GM12873 (cell line): ENCODE data around the gene TRMT6.
A peak's percentile ranks its signal among the peaks of the same experiment; 100 is the strongest.

Experiments used
- TF ChIP-seq, protein P1 (sequence below): IDR thresholded peaks from 2 replicates; pipeline ENCODE4 v1.5.1; 2012; ENCODE audit warnings: low read depth, mild to moderate bottlenecking, moderate library complexity, low read length, control low read depth; ENCODE audit not compliant: insufficient read depth; ENCODE audit errors: missing control alignments

TRMT6 gene

DNA sequence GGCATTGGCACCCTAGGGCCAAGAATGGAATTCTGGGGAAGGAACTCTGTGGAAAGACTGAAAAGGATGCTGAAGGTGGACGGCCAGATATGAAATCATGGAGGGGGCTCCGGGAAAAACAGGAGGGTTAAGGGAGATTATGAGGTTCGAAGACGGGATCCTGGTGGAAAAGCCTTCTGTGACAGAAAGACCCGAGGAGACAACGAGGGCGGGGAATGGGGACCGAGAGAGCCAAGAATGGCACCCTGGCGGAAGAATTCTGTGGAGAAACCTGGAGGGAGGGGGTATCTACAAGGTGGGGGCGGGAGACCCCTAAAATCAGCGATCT lies 426 bp downstream of the TRMT6 start:
- TF ChIP-seq, protein P1, sequence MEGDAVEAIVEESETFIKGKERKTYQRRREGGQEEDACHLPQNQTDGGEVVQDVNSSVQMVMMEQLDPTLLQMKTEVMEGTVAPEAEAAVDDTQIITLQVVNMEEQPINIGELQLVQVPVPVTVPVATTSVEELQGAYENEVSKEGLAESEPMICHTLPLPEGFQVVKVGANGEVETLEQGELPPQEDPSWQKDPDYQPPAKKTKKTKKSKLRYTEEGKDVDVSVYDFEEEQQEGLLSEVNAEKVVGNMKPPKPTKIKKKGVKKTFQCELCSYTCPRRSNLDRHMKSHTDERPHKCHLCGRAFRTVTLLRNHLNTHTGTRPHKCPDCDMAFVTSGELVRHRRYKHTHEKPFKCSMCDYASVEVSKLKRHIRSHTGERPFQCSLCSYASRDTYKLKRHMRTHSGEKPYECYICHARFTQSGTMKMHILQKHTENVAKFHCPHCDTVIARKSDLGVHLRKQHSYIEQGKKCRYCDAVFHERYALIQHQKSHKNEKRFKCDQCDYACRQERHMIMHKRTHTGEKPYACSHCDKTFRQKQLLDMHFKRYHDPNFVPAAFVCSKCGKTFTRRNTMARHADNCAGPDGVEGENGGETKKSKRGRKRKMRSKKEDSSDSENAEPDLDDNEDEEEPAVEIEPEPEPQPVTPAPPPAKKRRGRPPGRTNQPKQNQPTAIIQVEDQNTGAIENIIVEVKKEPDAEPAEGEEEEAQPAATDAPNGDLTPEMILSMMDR, result no peak

DNA sequence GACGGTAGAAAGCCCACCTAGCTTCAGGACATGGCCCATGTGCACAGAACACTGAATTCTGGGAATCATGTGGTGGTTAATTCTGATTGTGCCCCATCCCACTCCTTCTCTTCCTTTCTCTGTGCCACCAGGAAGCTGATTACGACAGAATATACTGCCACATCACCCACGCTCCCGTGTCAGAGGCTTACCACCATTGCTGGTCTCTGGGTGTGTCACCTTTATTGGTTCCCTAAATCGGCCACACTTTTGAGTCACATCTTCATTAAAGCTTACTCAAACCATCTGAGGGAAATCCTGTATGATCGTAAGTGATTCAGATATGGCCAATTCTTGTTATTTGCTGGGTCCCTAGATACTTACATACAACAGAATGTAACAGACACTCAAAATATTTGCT lies 3.1 kb downstream of the TRMT6 start:
- TF ChIP-seq, protein P1, result no peak

DNA sequence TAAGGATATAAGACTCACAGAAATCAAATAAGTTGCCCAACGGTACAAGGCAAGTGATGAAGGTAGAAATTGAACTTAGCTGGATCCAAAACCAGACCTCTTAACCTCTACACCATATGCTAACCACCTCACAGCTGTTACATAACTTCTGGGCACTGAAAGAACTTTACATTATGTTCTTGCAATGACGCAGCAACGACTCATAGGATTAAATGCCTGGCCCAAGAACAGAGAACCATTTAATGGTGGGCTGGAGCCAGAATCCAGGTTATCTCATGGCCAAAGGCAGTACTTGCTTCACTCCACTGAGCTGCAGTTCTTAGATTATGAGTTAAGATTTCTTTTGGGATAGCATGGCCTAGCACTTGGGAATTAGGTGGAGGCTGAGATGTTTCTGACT lies 4.4 kb downstream of the TRMT6 start:
- TF ChIP-seq, protein P1, result no peak

DNA sequence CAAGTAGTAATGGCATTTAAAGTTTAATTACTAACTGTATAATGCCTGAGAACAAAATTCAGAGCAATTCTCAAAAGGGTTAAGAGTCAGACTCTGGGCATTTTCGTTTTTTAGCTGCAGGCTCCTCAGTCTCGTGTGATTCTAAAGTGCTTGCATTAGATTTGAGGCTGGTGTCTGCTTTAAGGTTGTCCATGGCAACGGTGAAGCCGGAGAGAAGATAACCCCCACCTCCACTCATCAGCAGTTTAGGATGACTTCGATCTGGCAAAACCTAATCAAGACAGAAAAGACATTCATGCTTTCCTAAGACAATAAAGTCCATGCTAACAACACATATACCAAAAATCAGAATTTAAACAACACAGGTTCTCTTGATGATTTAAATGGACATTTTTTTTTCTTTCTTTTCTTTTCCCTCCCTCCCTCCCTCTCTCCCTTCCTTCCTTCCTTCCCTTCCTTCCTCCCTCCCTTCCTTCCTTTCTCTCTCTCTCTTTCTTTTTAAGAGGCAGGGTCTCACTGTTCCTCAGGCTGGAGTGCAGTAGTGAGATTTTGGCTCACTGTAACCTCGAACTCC lies 11.8 kb downstream of the TRMT6 start:
- TF ChIP-seq, protein P1, result no peak

DNA sequence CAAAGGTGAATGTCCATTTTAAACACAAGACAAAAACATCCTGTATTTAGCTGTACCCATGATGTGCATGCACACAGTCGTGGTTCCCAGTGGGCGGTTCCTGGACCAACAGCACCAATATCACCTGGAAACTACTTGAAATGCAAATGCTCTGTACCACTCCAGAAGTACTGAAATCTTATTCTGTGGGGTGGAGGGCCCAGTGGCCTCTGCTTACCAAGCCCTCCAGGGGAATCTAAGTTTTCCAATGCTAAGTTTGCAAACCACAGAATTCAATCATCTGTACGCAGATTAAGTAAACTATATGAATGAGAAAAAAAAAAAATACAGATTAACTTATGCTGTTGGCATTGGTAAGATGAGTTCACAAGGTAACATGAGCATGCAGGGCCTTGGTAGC lies 14.1 kb downstream of the TRMT6 start:
- TF ChIP-seq, protein P1, result no peak

DNA sequence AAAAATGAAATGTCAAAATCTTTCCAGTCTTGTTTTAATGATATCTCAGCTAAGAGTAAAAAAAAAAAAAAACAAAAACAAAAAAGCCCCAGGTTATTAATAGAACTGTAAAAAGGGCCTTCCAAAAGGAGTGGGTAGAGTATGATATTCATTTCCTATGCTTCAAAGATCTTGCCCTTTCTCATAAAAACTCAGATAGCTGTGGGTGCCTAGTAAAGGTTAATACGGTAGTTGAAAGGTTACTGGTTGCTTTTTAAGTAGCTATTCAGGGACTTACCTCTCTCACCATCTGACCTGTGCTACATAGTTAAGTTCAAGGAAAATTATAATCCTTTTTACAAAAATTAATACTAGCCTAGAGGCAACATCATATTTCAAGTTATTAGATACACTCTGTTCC lies 14.9 kb downstream of the TRMT6 start:
- TF ChIP-seq, protein P1, result no peak

DNA sequence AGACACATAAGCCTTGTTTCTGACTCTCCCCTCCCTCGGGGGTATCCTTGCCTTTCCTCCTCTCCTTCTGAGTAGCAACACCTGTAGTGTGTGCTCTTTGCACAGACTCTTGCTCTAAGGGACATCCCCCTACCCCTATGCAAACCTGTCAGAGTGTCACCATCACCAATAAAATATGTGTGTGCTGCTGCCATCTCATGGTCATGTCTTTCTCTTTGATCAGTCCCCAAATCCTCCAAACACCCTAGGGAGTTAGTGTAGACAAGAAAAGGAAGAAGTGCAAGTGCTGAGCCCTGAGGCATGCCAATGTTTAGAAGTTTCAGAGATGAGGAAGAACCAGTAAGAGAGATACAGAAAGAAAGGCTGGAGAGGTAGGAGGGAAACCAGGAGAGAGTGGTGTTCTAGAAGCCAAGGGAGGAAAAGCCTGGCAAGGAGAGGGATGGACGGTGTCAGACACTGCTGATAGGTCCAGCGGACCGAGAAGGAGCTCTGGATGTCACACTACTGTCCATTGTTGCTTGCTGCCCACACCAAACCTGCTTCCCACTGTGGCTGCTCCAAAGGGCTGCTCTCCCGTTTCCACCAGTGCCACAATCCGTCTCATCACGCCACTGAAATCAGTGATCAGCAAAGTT lies 16.4 kb downstream of the TRMT6 start:
- TF ChIP-seq, protein P1, result peak; percentile 46
